Measurements from ENCODE around the gene CARD19.

CARD19 gene

DNA sequence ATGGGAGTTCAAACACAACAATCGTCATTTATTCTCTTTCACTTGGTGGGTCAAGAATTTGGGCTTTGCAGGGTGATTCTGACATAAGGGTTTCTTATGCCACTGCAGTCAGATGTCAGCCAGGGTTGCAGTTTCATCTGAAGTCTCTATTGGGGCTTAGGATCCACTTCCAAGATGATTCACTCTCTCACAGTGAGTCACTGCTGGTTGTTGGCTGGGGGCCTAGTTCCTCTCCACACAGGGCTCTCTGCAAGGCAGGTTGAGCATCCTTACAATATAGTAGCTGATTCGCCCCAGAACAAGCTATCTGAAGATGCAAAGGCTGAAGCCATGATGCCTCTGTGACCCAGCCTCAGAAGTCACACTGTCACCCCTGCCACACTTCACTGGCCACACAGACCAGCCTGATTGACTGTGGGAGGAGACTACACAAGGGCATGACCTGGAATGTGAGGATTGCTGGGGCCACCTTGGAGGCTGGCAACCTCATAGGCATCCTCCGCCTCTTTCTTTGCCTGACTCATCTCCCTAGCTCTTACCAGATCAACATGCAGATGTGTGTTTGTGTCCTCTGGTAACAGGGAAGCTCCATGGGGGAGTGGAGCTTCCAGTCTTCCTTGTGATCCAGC, 4.5 kb upstream of the CARD19 start (continued):
- TF ChIP-seq, protein P1, sequence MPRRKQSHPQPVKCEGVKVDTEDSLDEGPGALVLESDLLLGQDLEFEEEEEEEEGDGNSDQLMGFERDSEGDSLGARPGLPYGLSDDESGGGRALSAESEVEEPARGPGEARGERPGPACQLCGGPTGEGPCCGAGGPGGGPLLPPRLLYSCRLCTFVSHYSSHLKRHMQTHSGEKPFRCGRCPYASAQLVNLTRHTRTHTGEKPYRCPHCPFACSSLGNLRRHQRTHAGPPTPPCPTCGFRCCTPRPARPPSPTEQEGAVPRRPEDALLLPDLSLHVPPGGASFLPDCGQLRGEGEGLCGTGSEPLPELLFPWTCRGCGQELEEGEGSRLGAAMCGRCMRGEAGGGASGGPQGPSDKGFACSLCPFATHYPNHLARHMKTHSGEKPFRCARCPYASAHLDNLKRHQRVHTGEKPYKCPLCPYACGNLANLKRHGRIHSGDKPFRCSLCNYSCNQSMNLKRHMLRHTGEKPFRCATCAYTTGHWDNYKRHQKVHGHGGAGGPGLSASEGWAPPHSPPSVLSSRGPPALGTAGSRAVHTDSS (tag by site-specific recombination; IDR thresholded peaks at IDR 0.05) = no peak
- TF ChIP-seq SETDB1 (IDR thresholded peaks at IDR 0.05; ENCODE audit: insufficient read length, low read length) (peak; percentile 93), ZNF555 (tag by site-specific recombination; conservative IDR thresholded peaks at IDR 0.05) (no peak), ZNF184 (tag by site-specific recombination; IDR thresholded peaks at IDR 0.05) (peak; percentile 60; the same call in 1 of the 2 replicates)

DNA sequence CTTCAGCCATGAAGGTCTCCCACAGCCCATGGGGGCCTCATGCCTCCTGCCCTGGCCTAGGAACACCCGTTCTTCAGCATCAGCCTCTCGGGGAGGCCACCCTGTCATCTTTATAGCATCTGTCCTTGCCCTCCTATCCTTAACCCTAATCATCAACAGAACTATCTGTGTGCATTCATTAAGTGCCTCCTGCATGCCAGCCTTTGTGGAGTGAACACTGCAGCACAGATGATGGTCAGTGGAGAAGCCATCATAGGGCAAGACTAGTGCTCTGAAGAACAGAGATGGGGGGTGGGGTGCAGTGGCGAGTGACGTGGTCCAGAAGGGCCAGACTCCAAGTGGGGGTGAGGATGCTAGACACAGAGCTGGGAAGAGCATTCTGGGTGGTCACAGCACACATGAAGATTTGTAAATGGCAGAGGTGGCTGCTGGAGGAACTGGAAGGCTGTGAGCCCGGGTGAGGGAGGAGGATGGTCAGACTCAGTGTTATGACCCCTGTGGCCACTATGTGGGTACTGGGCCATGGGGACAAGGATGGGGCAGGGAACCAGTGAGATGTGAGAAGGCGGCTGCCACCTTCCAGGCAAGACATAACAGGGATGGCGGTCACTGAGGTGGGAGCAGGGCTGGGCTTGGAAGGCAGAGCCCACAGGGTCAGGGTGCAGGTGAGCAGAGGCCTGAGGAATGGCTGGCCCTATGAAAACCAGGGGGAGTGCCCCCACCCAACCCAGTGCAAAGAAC, 3.6 kb upstream of the CARD19 start:
- Histone ChIP-seq H3K4me1 (ENCODE audit: control insufficient read depth, insufficient read depth, low read length) (no peaks in the 10 kb centered on the region; the same call in 1 of the 2 replicates), H3K9me3 (ENCODE audit: control insufficient read depth, insufficient read depth, low read depth, low read length) (no peaks in the 10 kb centered on the region), H3K36me3 (ENCODE audit: control insufficient read depth in 2 of 2, insufficient read depth in 1 of 2, low read length in 2 of 2) (no peaks in the 10 kb centered on the region), H3K4me3 (ENCODE audit: low read depth, low read length) (no peak overlapping the region), H3K27ac (ENCODE audit: extremely low read depth, low read depth, low read length) (no peak overlapping the region)
- ChIA-PET CTCF (interaction anchor here (0.7 kb wide), 1 partner anchor 17 kb away, joined by 3 read pairs; no protein-coding TSS in a partner anchor), POLR2A (no interaction called here)
- TF ChIP-seq ZNF157 (tag by site-specific recombination; IDR thresholded peaks at IDR 0.05) (no peak), ZNF214 (tag by site-specific recombination; IDR thresholded peaks at IDR 0.05; ENCODE audit: borderline replicate concordance) (no peak), GLI2 (tag by site-specific recombination; IDR thresholded peaks at IDR 0.05; ENCODE audit: borderline replicate concordance, low read depth) (no peak), PRDM1 (tag by site-specific recombination; IDR thresholded peaks at IDR 0.05) (no peak), SP2 (tag by site-specific recombination; IDR thresholded peaks at IDR 0.05) (no peak), TRIM28 (IDR thresholded peaks at IDR 0.05; ENCODE audit: borderline replicate concordance, low read length) (no peak), ZNF404 (tag by site-specific recombination; IDR thresholded peaks at IDR 0.05) (no peak), ZNF221 (tag by site-specific recombination; IDR thresholded peaks at IDR 0.05; ENCODE audit: borderline replicate concordance) (no peak), IKZF3 (tag by site-specific recombination; IDR thresholded peaks at IDR 0.05) (no peak), ZNF324 (tag by site-specific recombination; IDR thresholded peaks at IDR 0.05) (no peak), ZNF707 (tag by site-specific recombination; IDR thresholded peaks at IDR 0.05) (no peak)

DNA sequence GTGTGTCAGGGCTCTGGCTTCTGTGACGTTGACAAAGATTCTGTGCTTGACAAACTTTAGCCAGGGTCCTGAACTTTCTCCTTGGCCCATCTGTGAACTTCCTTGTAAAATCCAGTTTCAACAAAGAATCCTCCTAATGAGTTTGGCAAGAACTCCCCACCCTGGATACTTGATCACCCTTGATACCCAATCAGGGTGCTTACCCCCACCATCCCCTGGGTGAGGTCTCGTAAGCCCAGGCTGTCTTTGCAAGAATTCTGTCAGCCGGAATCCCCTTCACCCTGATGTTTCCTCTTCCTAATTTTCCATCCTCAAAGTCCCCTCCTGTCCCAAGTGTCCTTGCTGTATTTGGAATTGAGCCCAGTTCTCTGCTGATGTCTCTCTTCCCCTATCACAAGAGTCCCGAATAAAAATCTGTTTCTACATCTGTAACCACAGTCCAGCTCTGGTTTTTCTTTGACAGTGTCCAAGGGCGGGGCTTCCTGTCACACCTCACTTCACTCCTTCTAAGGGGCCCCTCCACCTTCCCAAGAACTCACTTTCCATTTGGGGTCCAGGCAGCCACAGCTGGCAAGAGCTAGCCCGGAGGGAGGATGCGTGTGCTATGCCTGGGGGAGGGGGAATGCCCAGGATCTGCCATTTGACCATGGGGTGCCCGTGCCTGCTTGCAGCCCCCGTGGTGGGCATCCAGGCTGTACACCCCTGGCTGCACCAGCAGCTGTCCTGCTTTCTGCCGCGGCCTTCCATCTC, 2.7 kb upstream of the CARD19 start:
- TF ChIP-seq, protein P2, sequence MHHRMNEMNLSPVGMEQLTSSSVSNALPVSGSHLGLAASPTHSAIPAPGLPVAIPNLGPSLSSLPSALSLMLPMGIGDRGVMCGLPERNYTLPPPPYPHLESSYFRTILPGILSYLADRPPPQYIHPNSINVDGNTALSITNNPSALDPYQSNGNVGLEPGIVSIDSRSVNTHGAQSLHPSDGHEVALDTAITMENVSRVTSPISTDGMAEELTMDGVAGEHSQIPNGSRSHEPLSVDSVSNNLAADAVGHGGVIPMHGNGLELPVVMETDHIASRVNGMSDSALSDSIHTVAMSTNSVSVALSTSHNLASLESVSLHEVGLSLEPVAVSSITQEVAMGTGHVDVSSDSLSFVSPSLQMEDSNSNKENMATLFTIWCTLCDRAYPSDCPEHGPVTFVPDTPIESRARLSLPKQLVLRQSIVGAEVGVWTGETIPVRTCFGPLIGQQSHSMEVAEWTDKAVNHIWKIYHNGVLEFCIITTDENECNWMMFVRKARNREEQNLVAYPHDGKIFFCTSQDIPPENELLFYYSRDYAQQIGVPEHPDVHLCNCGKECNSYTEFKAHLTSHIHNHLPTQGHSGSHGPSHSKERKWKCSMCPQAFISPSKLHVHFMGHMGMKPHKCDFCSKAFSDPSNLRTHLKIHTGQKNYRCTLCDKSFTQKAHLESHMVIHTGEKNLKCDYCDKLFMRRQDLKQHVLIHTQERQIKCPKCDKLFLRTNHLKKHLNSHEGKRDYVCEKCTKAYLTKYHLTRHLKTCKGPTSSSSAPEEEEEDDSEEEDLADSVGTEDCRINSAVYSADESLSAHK (tag by site-specific recombination; IDR thresholded peaks at IDR 0.05) = 0 out of 2 replicates have a peak, but pooled peaks have one; percentile 22
- TF ChIP-seq, protein P3, sequence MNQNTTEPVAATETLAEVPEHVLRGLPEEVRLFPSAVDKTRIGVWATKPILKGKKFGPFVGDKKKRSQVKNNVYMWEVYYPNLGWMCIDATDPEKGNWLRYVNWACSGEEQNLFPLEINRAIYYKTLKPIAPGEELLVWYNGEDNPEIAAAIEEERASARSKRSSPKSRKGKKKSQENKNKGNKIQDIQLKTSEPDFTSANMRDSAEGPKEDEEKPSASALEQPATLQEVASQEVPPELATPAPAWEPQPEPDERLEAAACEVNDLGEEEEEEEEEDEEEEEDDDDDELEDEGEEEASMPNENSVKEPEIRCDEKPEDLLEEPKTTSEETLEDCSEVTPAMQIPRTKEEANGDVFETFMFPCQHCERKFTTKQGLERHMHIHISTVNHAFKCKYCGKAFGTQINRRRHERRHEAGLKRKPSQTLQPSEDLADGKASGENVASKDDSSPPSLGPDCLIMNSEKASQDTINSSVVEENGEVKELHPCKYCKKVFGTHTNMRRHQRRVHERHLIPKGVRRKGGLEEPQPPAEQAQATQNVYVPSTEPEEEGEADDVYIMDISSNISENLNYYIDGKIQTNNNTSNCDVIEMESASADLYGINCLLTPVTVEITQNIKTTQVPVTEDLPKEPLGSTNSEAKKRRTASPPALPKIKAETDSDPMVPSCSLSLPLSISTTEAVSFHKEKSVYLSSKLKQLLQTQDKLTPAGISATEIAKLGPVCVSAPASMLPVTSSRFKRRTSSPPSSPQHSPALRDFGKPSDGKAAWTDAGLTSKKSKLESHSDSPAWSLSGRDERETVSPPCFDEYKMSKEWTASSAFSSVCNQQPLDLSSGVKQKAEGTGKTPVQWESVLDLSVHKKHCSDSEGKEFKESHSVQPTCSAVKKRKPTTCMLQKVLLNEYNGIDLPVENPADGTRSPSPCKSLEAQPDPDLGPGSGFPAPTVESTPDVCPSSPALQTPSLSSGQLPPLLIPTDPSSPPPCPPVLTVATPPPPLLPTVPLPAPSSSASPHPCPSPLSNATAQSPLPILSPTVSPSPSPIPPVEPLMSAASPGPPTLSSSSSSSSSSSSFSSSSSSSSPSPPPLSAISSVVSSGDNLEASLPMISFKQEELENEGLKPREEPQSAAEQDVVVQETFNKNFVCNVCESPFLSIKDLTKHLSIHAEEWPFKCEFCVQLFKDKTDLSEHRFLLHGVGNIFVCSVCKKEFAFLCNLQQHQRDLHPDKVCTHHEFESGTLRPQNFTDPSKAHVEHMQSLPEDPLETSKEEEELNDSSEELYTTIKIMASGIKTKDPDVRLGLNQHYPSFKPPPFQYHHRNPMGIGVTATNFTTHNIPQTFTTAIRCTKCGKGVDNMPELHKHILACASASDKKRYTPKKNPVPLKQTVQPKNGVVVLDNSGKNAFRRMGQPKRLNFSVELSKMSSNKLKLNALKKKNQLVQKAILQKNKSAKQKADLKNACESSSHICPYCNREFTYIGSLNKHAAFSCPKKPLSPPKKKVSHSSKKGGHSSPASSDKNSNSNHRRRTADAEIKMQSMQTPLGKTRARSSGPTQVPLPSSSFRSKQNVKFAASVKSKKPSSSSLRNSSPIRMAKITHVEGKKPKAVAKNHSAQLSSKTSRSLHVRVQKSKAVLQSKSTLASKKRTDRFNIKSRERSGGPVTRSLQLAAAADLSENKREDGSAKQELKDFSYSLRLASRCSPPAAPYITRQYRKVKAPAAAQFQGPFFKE (tag by site-specific recombination; IDR thresholded peaks at IDR 0.05; ENCODE audit: borderline replicate concordance) = no peak
- peak; percentile 27; the same call in 1 of the 2 replicates for TF ChIP-seq KLF1 (tag by site-specific recombination; IDR thresholded peaks at IDR 0.05)
- no peak overlapping the region for H3K27ac ChIP-seq (ENCODE audit: extremely low read depth, low read depth, low read length)
- POLR2A ChIA-PET = no interaction called here
- H3K4me3 ChIP-seq (ENCODE audit: low read depth, low read length) = no peak overlapping the region
- no peaks in the 10 kb centered on the region for H3K36me3 ChIP-seq (ENCODE audit: control insufficient read depth in 2 of 2, insufficient read depth in 1 of 2, low read length in 2 of 2)
- CTCF ChIA-PET = no interaction called here
- H3K9me3 ChIP-seq (ENCODE audit: control insufficient read depth, insufficient read depth, low read depth, low read length) = no peaks in the 10 kb centered on the region
- H3K4me1 ChIP-seq (ENCODE audit: control insufficient read depth, insufficient read depth, low read length) = no peaks in the 10 kb centered on the region; the same call in 1 of the 2 replicates

Measured in HEK293 (cell line).